ENCODE measurements around the gene ULK2.
"Not testable (repeated sequence)": the region's sequence is repeated elsewhere in the genome, so short reads cannot be mapped to it uniquely, and the experiment has no call there.

The ULK2 gene

GRCh38 chr17:19766016-19766415, 101.7 kb downstream of the ULK2 start:
- DNase-seq: no peak

- not testable (repeated sequence) for DNase-seq
Observed at GRCh38 chr17:19763991-19764390, 103.7 kb downstream of the ULK2 start.

GRCh38 chr17:19763416-19763815, 104.3 kb downstream of the ULK2 start:
- DNase-seq: no peak

- DNase-seq: peak; percentile 44
Observed at GRCh38 chr17:19762515-19762961, 105.2 kb downstream of the ULK2 start.

- no peak for DNase-seq
Observed at GRCh38 chr17:19760746-19761145, 107.0 kb downstream of the ULK2 start.

- DNase-seq: no peak
Observed at GRCh38 chr17:19759568-19760549, 107.9 kb downstream of the ULK2 start.

- no peak for DNase-seq
Observed at GRCh38 chr17:19757536-19758180, 110.1 kb downstream of the ULK2 start.

GRCh38 chr17:19756546-19756945, 111.2 kb downstream of the ULK2 start:
- peak; percentile 51 for DNase-seq

GRCh38 chr17:19755821-19756510, 111.8 kb downstream of the ULK2 start:
- no peak for DNase-seq

- DNase-seq: no peak
Observed at GRCh38 chr17:19755392-19755791, 112.3 kb downstream of the ULK2 start.

GRCh38 chr17:19753661-19754463, 113.9 kb downstream of the ULK2 start:
- no peak for DNase-seq

GRCh38 chr17:19753051-19753509, 114.7 kb downstream of the ULK2 start:
- no peak for DNase-seq

- DNase-seq: no peak
Observed at GRCh38 chr17:19752216-19753050, 115.3 kb downstream of the ULK2 start.

GRCh38 chr17:19750835-19751234, 116.9 kb downstream of the ULK2 start:
- no peak for DNase-seq

- DNase-seq: no peak
Observed at GRCh38 chr17:19750020-19750572, 117.6 kb downstream of the ULK2 start.

- no peak for DNase-seq
Observed at GRCh38 chr17:19748807-19749193, 118.9 kb downstream of the ULK2 start.

- no peak for DNase-seq
Observed at GRCh38 chr17:19747829-19748806, 119.6 kb downstream of the ULK2 start, which contains the start of gene ALDH3A1. ALDH3A1 (minus strand) TSS chr17:19748298; CDS start chr17:19745129, 3,169 bp downstream.

- no peak for DNase-seq
Observed at GRCh38 chr17:19747159-19747719, 120.5 kb downstream of the ULK2 start.

- no peak for DNase-seq
Observed at GRCh38 chr17:19746517-19746916, 121.2 kb downstream of the ULK2 start.
